GM12878 (cell line): ENCODE results near the gene MGRN1. TPM values are rescaled to one million over a fixed set of nuclear protein-coding genes. Genes with fewer than 3 reads are reported as not detected.

Experiments used
- ATAC-seq: fragments of 200-7000 bp; cut with Tn5 transposase; 3 replicates; pipeline ENCODE4 v1.9.1; 2020; ENCODE audit warnings: mild to moderate bottlenecking, moderate library complexity
- BruUV-seq: library from RNA; stranded (reverse); fragments of 400-500 nt; replicated peaks from 2 replicates; lab custom pipeline; 2021; lab: Mats Ljungman, UMichigan
- CTCF ChIA-PET: fragments of 300-600 bp; sonication (Branson Sonifier 250); formaldehyde crosslinking; extraction: SDS; loops from one replicate; lab custom pipeline; 2021; ENCODE audit warnings: inconsistent platforms; lab: Yijun Ruan, JAX
- POLR2A ChIA-PET: fragments of 350-600 bp; formaldehyde crosslinking; extraction: SDS; loops from one replicate; lab custom pipeline; 2021; ENCODE audit warnings: inconsistent platforms; lab: Charles Lee
- RAD21 ChIA-PET: fragments of 300-600 bp; sonication (Branson Sonifier 250); formaldehyde crosslinking; loops from one replicate; lab custom pipeline; 2023; ENCODE audit warnings: antibody characterized with exemption; ENCODE audit not compliant: unreplicated experiment; lab: Charles Lee
- SMC1A ChIA-PET: fragments of 300-600 bp; sonication (Branson Sonifier 250); formaldehyde crosslinking; loops from one replicate; lab custom pipeline; 2023; ENCODE audit not compliant: unreplicated experiment, uncharacterized antibody; lab: Charles Lee
- DNase-seq: peaks from one replicate; pipeline ENCODE4 v3.0.0-alpha.2; 2011; ENCODE audit warnings: low read depth, low spot score
- FAIRE-seq: peaks from 3 replicates; lab custom pipeline; 2011; peaks lifted over from hg19 to GRCh38; lab: Jason Lieb, UNC
- H2AFZ ChIP-seq: 2 replicates; pipeline ENCODE4 v1.6.0; 2011; ENCODE audit warnings: low read depth, low read length, control low read depth; ENCODE audit not compliant: control insufficient read depth
- H3K27ac ChIP-seq: 2 replicates; pipeline ENCODE4 v1.5.1; 2011; ENCODE audit warnings: control low read depth; ENCODE audit not compliant: control insufficient read depth, insufficient read depth
- H3K27me3 ChIP-seq, 2 experiments: replicated peaks in 1 of 2; 2 replicates each; pipeline versions ENCODE4 v1.6.0 to v1.6.1; 2011; ENCODE audit warnings: low read length in 1 of 2; ENCODE audit not compliant: control insufficient read depth in 2 of 2, insufficient read depth in 2 of 2
- H3K36me3 ChIP-seq, 2 experiments: 2 replicates each; pipeline ENCODE4 v1.5.1; 2011; ENCODE audit warnings: low read length in 1 of 2; ENCODE audit not compliant: control insufficient read depth in 2 of 2, insufficient read depth in 2 of 2
- H3K4me1 ChIP-seq: 2 replicates; pipeline ENCODE4 v1.6.1; 2011; ENCODE audit warnings: mild to moderate bottlenecking, low read length, moderate library complexity, mixed read lengths; ENCODE audit not compliant: control insufficient read depth, insufficient read depth
- H3K4me2 ChIP-seq: 2 replicates; pipeline ENCODE4 v1.6.0; 2011; ENCODE audit warnings: control low read depth; ENCODE audit not compliant: control insufficient read depth, insufficient read depth
- H3K4me3 ChIP-seq: fragments of 200-600 bp; sonication (generic); 2 replicates; pipeline ENCODE4 v1.5.1; 2016
- H3K79me2 ChIP-seq: 2 replicates; pipeline ENCODE4 v1.6.0; 2011; ENCODE audit warnings: low read length; ENCODE audit not compliant: control insufficient read depth, insufficient read depth
- H3K9ac ChIP-seq: 2 replicates; pipeline ENCODE4 v1.8.0; 2011; ENCODE audit warnings: low read length, control low read depth, mixed read lengths; ENCODE audit not compliant: control insufficient read depth, insufficient read depth
- H3K9me3 ChIP-seq: replicated peaks from 3 replicates; pipeline ENCODE4 v1.5.1; 2011; ENCODE audit warnings: mild to moderate bottlenecking, low read length; ENCODE audit not compliant: control insufficient read depth, insufficient read depth
- H4K20me1 ChIP-seq: 2 replicates; pipeline ENCODE4 v1.6.0; 2011; ENCODE audit not compliant: control insufficient read depth, insufficient read depth
- BACH1 ChIP-seq: fragments of 450-650 bp; IDR thresholded peaks from 2 replicates; pipeline ENCODE4 v1.6.1; 2017; ENCODE audit warnings: mild to moderate bottlenecking, borderline replicate concordance
- CHD4 ChIP-seq: fragments of 200-600 bp; sonication (generic); IDR thresholded peaks from 2 replicates; pipeline ENCODE4 v1.6.1; 2016; ENCODE audit warnings: mild to moderate bottlenecking
- ESRRA ChIP-seq: IDR thresholded peaks from 2 replicates; pipeline ENCODE4 v1.6.1; 2012; ENCODE audit warnings: mild to moderate bottlenecking, low read length, improper control_type of control experiment
- ETV6 ChIP-seq, 2 experiments: fragments of 450-650 bp in 1 of 2; IDR thresholded peaks in 1 of 2; conservative IDR thresholded peaks in 1 of 2; 2 replicates each; pipeline ENCODE4 v1.6.1; 2014; ENCODE audit warnings: antibody characterized with exemption in 1 of 2, borderline replicate concordance in 1 of 2, low read depth in 1 of 2, mild to moderate bottlenecking in 1 of 2, moderate library complexity in 1 of 2
- GATAD2B ChIP-seq: fragments of 450-650 bp; conservative IDR thresholded peaks from 2 replicates; pipeline ENCODE4 v1.6.1; 2017; ENCODE audit warnings: low read depth, mild to moderate bottlenecking, moderate library complexity
- IKZF1 ChIP-seq: fragments of 450-650 bp; conservative IDR thresholded peaks from 2 replicates; pipeline ENCODE4 v1.6.1; 2017; ENCODE audit warnings: antibody characterized with exemption, mild to moderate bottlenecking
- IRF5 ChIP-seq: fragments of 450-650 bp; IDR thresholded peaks from 2 replicates; pipeline ENCODE4 v1.6.1; 2017; ENCODE audit warnings: borderline replicate concordance
- JUNB ChIP-seq: IDR thresholded peaks from 2 replicates; pipeline ENCODE4 v1.6.1; 2016; ENCODE audit warnings: antibody characterized with exemption, mild to moderate bottlenecking
- NFXL1 ChIP-seq: fragments of 450-650 bp; IDR thresholded peaks from 2 replicates; pipeline ENCODE4 v1.6.1; 2017; ENCODE audit warnings: antibody characterized with exemption, mild to moderate bottlenecking, borderline replicate concordance
- NFYA ChIP-seq: IDR thresholded peaks from 2 replicates; pipeline ENCODE4 v1.6.1; 2011; ENCODE audit warnings: low read depth, mild to moderate bottlenecking, low read length, improper control_type of control experiment, borderline replicate concordance
- NR2C2 ChIP-seq: IDR thresholded peaks from 2 replicates; pipeline ENCODE4 v1.6.1; 2011; ENCODE audit warnings: borderline replicate concordance, low read depth; ENCODE audit not compliant: control insufficient read depth, insufficient read length
- PBX3 ChIP-seq: IDR thresholded peaks from 2 replicates; pipeline ENCODE4 v1.6.1; 2011; ENCODE audit warnings: mild to moderate bottlenecking, low read depth, low read length, moderate library complexity; ENCODE audit not compliant: insufficient replicate concordance
- SMC3 ChIP-seq: IDR thresholded peaks from 2 replicates; pipeline ENCODE4 v1.6.1; 2011; ENCODE audit warnings: low read length, improper control_type of control experiment, borderline replicate concordance
- ZBED1 ChIP-seq: IDR thresholded peaks from 2 replicates; pipeline ENCODE4 v1.6.1; 2016; ENCODE audit warnings: borderline replicate concordance
- ZNF24 ChIP-seq: fragments of 450-650 bp; IDR thresholded peaks from 2 replicates; pipeline ENCODE4 v1.6.1; 2017; ENCODE audit warnings: antibody characterized with exemption, mild to moderate bottlenecking
- ZNF384 ChIP-seq: IDR thresholded peaks from 2 replicates; pipeline ENCODE4 v1.6.1; 2012; ENCODE audit warnings: low read depth, mild to moderate bottlenecking, low read length, improper control_type of control experiment, borderline replicate concordance
- WGBS: methylation state at CpG from one replicate; pipeline ENCODE4 v1.1.6; 2016; ENCODE audit warnings: low lambda C conversion rate; ENCODE audit not compliant: insufficient replicate concordance, insufficient coverage; ENCODE audit errors: missing lambda C conversion rate; 5-methylcytosine and 5-hydroxymethylcytosine counted together
- in situ Hi-C: fragments of 300-500 bp; cut with MboI; formaldehyde crosslinking; loops from 9 replicates; pipeline ENCODE4 v1.14.3; 2018; ENCODE audit warnings: mixed read lengths
- intact Hi-C: fragments of 100-400 bp; cut with micrococcal nuclease; formaldehyde crosslinking; loops from one replicate; pipeline ENCODE4 v1.14.2; 2022; ENCODE audit not compliant: unreplicated experiment
- polyA plus RNA-seq, 11 experiments: library from polyadenylated mRNA; depleted of rRNA in 4 of 11; unstranded in 6 of 11; stranded (reverse) in 5 of 11; fragments of >200 nt; fragmentation: Nextera tagmentation in 4 of 11; fragmentation: Illumina TruSeq in 1 of 11; extraction: Ambion mirVana in 4 of 11; extraction: Trizol in 1 of 11; gene quantifications; 1 replicate in 1 of 11; 2 replicates in 10 of 11; pipeline versions ENCODE4 v1.2.1 to v1.2.3, GENCODE V29; 2011 to 2016; ENCODE audit warnings: inconsistent platforms in 2 of 11, missing spikeins in 2 of 11, low read depth in 1 of 11
- total RNA-seq, 4 experiments: library from RNA; depleted of rRNA in 3 of 4; stranded (reverse); fragments of >200 nt in 3 of 4; fragmentation: Illumina TruSeq in 1 of 4; extraction: Trizol in 1 of 4; gene quantifications; 2 replicates each; pipeline versions ENCODE4 v1.2.1 to v1.2.3, GENCODE V29; 2013 to 2021

The MGRN1 gene
- total and polyA plus RNA-seq, 10 of the 15 experiments (the other 5 are each of a cell fraction or from before 2014, with no cell fraction given), result 0.35 to 86.7 (median 14.6) TPM

GRCh38 chr16:4667203-4667963 lies 42.8 kb downstream of the MGRN1 start:
- ChIA-PET RAD21 (no interaction called here), SMC1A (no interaction called here), POLR2A (no interaction called here)
- Histone ChIP-seq H3K4me1 (peaks cover 16% of the 10 kb centered on the region), H3K36me3 (peaks cover 16 to 31% of the 10 kb centered on the region in 2 experiments; a peak in 3 of 4 replicates), H3K79me2 (no peaks in the 10 kb centered on the region), H3K27me3 (no peaks in the 10 kb centered on the region), H3K9ac (no peak overlapping the region), H3K27ac (no peak overlapping the region), H3K4me2 (no peak overlapping the region)
- 98% methylated on average over 20 of the region's 20 CpGs for WGBS
- TF ChIP-seq PBX3 (no peak), ETV6 (conservative IDR thresholded peaks at IDR 0.05 in 1 of 2, IDR thresholded peaks at IDR 0.05 in 1 of 2; ENCODE audit: borderline replicate concordance in 1 of 2, low read depth in 1 of 2) (no peak), GATAD2B (no peak), IKZF1 (no peak), BACH1 (no peak), NR2C2 (no peak), SMC3 (no peak), ZBED1 (no peak), ZNF24 (no peak), ESRRA (no peak), NFYA (no peak), NFXL1 (no peak), CHD4 (no peak), ZNF384 (no peak), IRF5 (no peak), JUNB (no peak)
- TF ChIP-seq, all 136 proteins: peak for 0
- ATAC-seq, result no peak
- in situ Hi-C loops (no loop called here), intact Hi-C loops (no loop called here)
- Histone ChIP-seq H2AFZ (no peak overlapping the region), H4K20me1 (no peaks in the 10 kb centered on the region; the same call in 1 of the 2 replicates), H3K4me3 (no peak overlapping the region), H3K9me3 (no peaks in the 10 kb centered on the region)
- no TSS peak for BruUV-seq
- CTCF ChIA-PET, result no interaction called here
- no peak for DNase-seq
- no peak for FAIRE-seq
